Astrocyte (in vitro differentiated cells and primary cell): ENCODE results near the gene SENP2. TPM values are rescaled to one million over a fixed set of nuclear protein-coding genes. Genes with fewer than 3 reads are reported as not detected.
"Not testable (repeated sequence)": the region's sequence is repeated elsewhere in the genome, so short reads cannot be mapped to it uniquely, and the experiment has no call there.

Experiments
- DNase-seq: peaks from one replicate; pipeline ENCODE4 v3.0.0-alpha.2; 2010; ENCODE audit warnings: low read depth
- FAIRE-seq: peaks from 2 replicates; lab custom pipeline; 2011; peaks lifted over from hg19 to GRCh38; lab: Jason Lieb, UNC
- H2AFZ ChIP-seq: 2 replicates; pipeline ENCODE4 v1.6.0; 2012; ENCODE audit warnings: low read depth, low read length, inconsistent platforms
- H3K27ac ChIP-seq: 2 replicates; pipeline ENCODE4 v1.5.1; 2011; ENCODE audit warnings: low read depth, low read length, inconsistent platforms
- H3K27me3 ChIP-seq: 2 replicates; pipeline ENCODE4 v1.6.0; 2011; ENCODE audit warnings: low read length, inconsistent platforms; ENCODE audit not compliant: insufficient read depth
- H3K36me3 ChIP-seq: 2 replicates; pipeline ENCODE4 v1.5.1; 2011; ENCODE audit warnings: low read length, inconsistent platforms; ENCODE audit not compliant: insufficient read depth
- H3K4me1 ChIP-seq: 2 replicates; pipeline ENCODE4 v1.5.1; 2011; ENCODE audit warnings: low read length, inconsistent platforms; ENCODE audit not compliant: insufficient read depth
- H3K4me2 ChIP-seq: 2 replicates; pipeline ENCODE4 v1.6.0; 2012; ENCODE audit warnings: low read length, inconsistent platforms
- H3K4me3 ChIP-seq: 2 replicates; pipeline ENCODE4 v1.5.1; 2011; ENCODE audit warnings: low read depth, mild to moderate bottlenecking, low read length, inconsistent platforms; ENCODE audit not compliant: insufficient read depth
- H3K79me2 ChIP-seq: 2 replicates; pipeline ENCODE4 v1.6.0; 2012; ENCODE audit warnings: mild to moderate bottlenecking, low read length, inconsistent platforms; ENCODE audit not compliant: insufficient read depth
- H3K9ac ChIP-seq: 2 replicates; pipeline ENCODE4 v1.6.0; 2012; ENCODE audit warnings: mild to moderate bottlenecking, low read length, inconsistent platforms
- H3K9me3 ChIP-seq: 2 replicates; pipeline ENCODE4 v1.5.1; 2012; ENCODE audit warnings: low read depth, mild to moderate bottlenecking, low read length, inconsistent platforms; ENCODE audit not compliant: insufficient read depth
- H4K20me1 ChIP-seq: 2 replicates; pipeline ENCODE4 v1.6.0; 2012; ENCODE audit warnings: low read length, inconsistent platforms; ENCODE audit not compliant: insufficient read depth
- H3K27ac Mint-ChIP-seq: one replicate; pipeline ENCODE4 v1.8.0; 2021; ENCODE audit warnings: mild to moderate bottlenecking, mixed read lengths; ENCODE audit not compliant: unreplicated experiment
- H3K27me3 Mint-ChIP-seq: one replicate; pipeline ENCODE4 v1.8.0; 2021; ENCODE audit warnings: low read depth, mixed read lengths; ENCODE audit not compliant: unreplicated experiment
- H3K36me3 Mint-ChIP-seq: one replicate; pipeline ENCODE4 v1.8.0; 2021; ENCODE audit warnings: low read depth, mixed read lengths; ENCODE audit not compliant: unreplicated experiment
- H3K4me1 Mint-ChIP-seq: one replicate; pipeline ENCODE4 v1.8.0; 2021; ENCODE audit warnings: low read depth, mixed read lengths; ENCODE audit not compliant: unreplicated experiment
- H3K4me3 Mint-ChIP-seq: one replicate; pipeline ENCODE4 v1.8.0; 2021; ENCODE audit warnings: mild to moderate bottlenecking, moderate library complexity, mixed read lengths; ENCODE audit not compliant: unreplicated experiment
- H3K9me3 Mint-ChIP-seq: one replicate; pipeline ENCODE4 v1.8.0; 2021; ENCODE audit warnings: mild to moderate bottlenecking, mixed read lengths; ENCODE audit not compliant: unreplicated experiment
- CTCF ChIP-seq: IDR thresholded peaks from 2 replicates; pipeline ENCODE4 v1.5.1; 2011; ENCODE audit warnings: low read depth, mild to moderate bottlenecking, inconsistent platforms, low read length, moderate library complexity; ENCODE audit not compliant: insufficient read depth
- EZH2 ChIP-seq: IDR thresholded peaks from 2 replicates; pipeline ENCODE4 v1.6.1; 2012; ENCODE audit warnings: mild to moderate bottlenecking, low read length, inconsistent platforms; ENCODE audit not compliant: insufficient read depth
- total RNA-seq: library from RNA; stranded (reverse); gene quantifications from 2 replicates; pipeline ENCODE4 v1.2.1, GENCODE V29; 2021

Gene SENP2
- total RNA-seq, 1 donor from 2014 or later, result 44.1 TPM

GRCh38 chr3:185658943-185659342 lies 72.8 kb downstream of the SENP2 start:
- Histone ChIP-seq H3K4me2 (peak overlapping the region; percentile 49), H3K36me3 (peaks cover 5% of the 10 kb centered on the region), H4K20me1 (peaks cover 22% of the 10 kb centered on the region), H3K79me2 (no peaks in the 10 kb centered on the region), H3K4me3 (no peak overlapping the region), H3K27ac (peak overlapping the region; percentile 88), H3K27me3 (no peaks in the 10 kb centered on the region), H3K4me1 (peaks cover 55% of the 10 kb centered on the region), H3K9ac (peak overlapping the region; percentile 13), H2AFZ (no peak overlapping the region), H3K9me3 (no peaks in the 10 kb centered on the region)
- DNase-seq, result no peak
- peaks cover 64% of the 10 kb centered on the region for H3K4me1 Mint-ChIP-seq
- H3K4me3 Mint-ChIP-seq, result peak overlapping the region; percentile 64
- H3K36me3 Mint-ChIP-seq, result peaks cover 22% of the 10 kb centered on the region
- TF ChIP-seq EZH2, result no peak
- no peak for TF ChIP-seq CTCF
- H3K9me3 Mint-ChIP-seq, result peaks cover 1% of the 10 kb centered on the region
- peak overlapping the region; percentile 99 for H3K27ac Mint-ChIP-seq
- no peaks in the 10 kb centered on the region for H3K27me3 Mint-ChIP-seq
- no peak for FAIRE-seq

GRCh38 chr3:185659942-185660921 lies 74.1 kb downstream of the SENP2 start:
- Histone ChIP-seq H2AFZ (no peak overlapping the region), H3K36me3 (peaks cover 5% of the 10 kb centered on the region), H4K20me1 (peaks cover 17% of the 10 kb centered on the region), H3K27ac (no peak overlapping the region), H3K27me3 (no peaks in the 10 kb centered on the region), H3K4me1 (peaks cover 55% of the 10 kb centered on the region), H3K79me2 (no peaks in the 10 kb centered on the region), H3K4me2 (peak overlapping the region; percentile 26), H3K4me3 (no peak overlapping the region), H3K9me3 (no peaks in the 10 kb centered on the region), H3K9ac (peak overlapping the region; percentile 15)
- H3K4me3 Mint-ChIP-seq, result peak overlapping the region; percentile 54
- peaks cover 64% of the 10 kb centered on the region for H3K4me1 Mint-ChIP-seq
- peaks cover 16% of the 10 kb centered on the region for H3K36me3 Mint-ChIP-seq
- H3K9me3 Mint-ChIP-seq, result peaks cover 1% of the 10 kb centered on the region
- no peaks in the 10 kb centered on the region for H3K27me3 Mint-ChIP-seq
- TF ChIP-seq EZH2, result no peak
- TF ChIP-seq CTCF, result peak; percentile 99
- no peak for FAIRE-seq
- peak overlapping the region; percentile 99 for H3K27ac Mint-ChIP-seq
- peak; percentile 56 for DNase-seq

- not testable (repeated sequence) for H3K27ac ChIP-seq, H3K36me3 ChIP-seq, H3K79me2 ChIP-seq, H3K9me3 ChIP-seq, H4K20me1 ChIP-seq, H3K9ac ChIP-seq, H3K4me2 ChIP-seq, H3K4me3 ChIP-seq, H2AFZ ChIP-seq, FAIRE-seq, H3K9me3 Mint-ChIP-seq, H3K27me3 Mint-ChIP-seq, DNase-seq, H3K27me3 ChIP-seq, H3K4me3 Mint-ChIP-seq
- H3K4me1 ChIP-seq, result peaks cover 46% of the 10 kb centered on the region
- Mint-ChIP-seq H3K27ac (peak overlapping the region; percentile 73), H3K4me1 (peaks cover 53% of the 10 kb centered on the region), H3K36me3 (peaks cover 12% of the 10 kb centered on the region)
Measured at GRCh38 chr3:185661296-185661695, 75.2 kb downstream of the SENP2 start.
